Spleen (tissue), 11 donors: ENCODE measurements around the gene TRMT112. TPM values are rescaled to one million over a fixed set of nuclear protein-coding genes. Genes with fewer than 3 reads are reported as not detected.

Source experiments
- DNase-seq: peaks from one replicate; pipeline ENCODE4 v3.0.0-alpha.2; 2020
- H3K27ac ChIP-seq, 8 donors: fragments of 200-600 bp; sonication (generic) in 7 of 8; 1 replicate in 4 of 8; 2 replicates in 4 of 8; pipeline versions ENCODE4 v1.5.0 to v1.8.0; 2016 to 2021; ENCODE audit warnings: inconsistent platforms in 4 of 8, mild to moderate bottlenecking in 4 of 8, moderate library complexity in 1 of 8
- H3K27me3 ChIP-seq, 7 donors: fragments of 200-600 bp; sonication (generic) in 6 of 7; replicated peaks in 1 of 7; 1 replicate in 4 of 7; 2 replicates in 3 of 7; pipeline versions ENCODE4 v1.5.0 to v1.8.0; 2016 to 2021; ENCODE audit warnings: inconsistent platforms in 3 of 7, mild to moderate bottlenecking in 1 of 7
- H3K36me3 ChIP-seq, 6 donors: fragments of 200-600 bp; sonication (generic) in 5 of 6; 1 replicate in 4 of 6; 2 replicates in 2 of 6; pipeline versions ENCODE4 v1.5.0 to v1.8.0; 2016 to 2021; ENCODE audit warnings: inconsistent platforms in 2 of 6
- H3K4me1 ChIP-seq, 6 donors: fragments of 200-600 bp; sonication (generic) in 5 of 6; 1 replicate in 3 of 6; 2 replicates in 3 of 6; pipeline versions ENCODE4 v1.5.0 to v1.8.0; 2016 to 2021; ENCODE audit warnings: inconsistent platforms in 3 of 6
- H3K4me3 ChIP-seq, 8 donors: fragments of 200-600 bp; sonication (generic) in 7 of 8; 1 replicate in 4 of 8; 2 replicates in 4 of 8; pipeline versions ENCODE4 v1.5.0 to v1.8.0; 2016 to 2021; ENCODE audit warnings: inconsistent platforms in 4 of 8, mild to moderate bottlenecking in 4 of 8, moderate library complexity in 2 of 8
- H3K9me3 ChIP-seq, 8 donors: fragments of 200-600 bp; sonication (generic) in 7 of 8; 1 replicate in 4 of 8; 2 replicates in 4 of 8; pipeline versions ENCODE4 v1.5.0 to v1.8.0; 2016 to 2021; ENCODE audit warnings: inconsistent platforms in 4 of 8
- POLR2A ChIP-seq, 3 donors: fragments of 450-650 bp; IDR thresholded peaks; one replicate each; pipeline ENCODE4 v1.5.1; 2017; ENCODE audit warnings: antibody characterized with exemption in 3 of 3, mild to moderate bottlenecking in 1 of 3
- POLR2AphosphoS5 ChIP-seq, 3 donors: sonication (generic); formaldehyde crosslinking; IDR thresholded peaks; one replicate each; pipeline ENCODE4 v1.5.1; 2017; ENCODE audit warnings: antibody characterized with exemption in 3 of 3
- WGBS, 5 donors: extraction: QIAGEN DNeasy Blood & Tissue Kit in 3 of 5; methylation state at CpG; one replicate each; pipeline versions ENCODE4 v1.1.5 to v1.1.7; 2013 to 2018; 5-methylcytosine and 5-hydroxymethylcytosine counted together
- intact Hi-C: fragments of 100-400 bp; cut with DNase I; formaldehyde crosslinking; loops from one replicate; pipeline ENCODE4 v1.15.0; 2023; ENCODE audit warnings: low total_unique reads
- polyA plus RNA-seq, 3 donors: library from polyadenylated mRNA; stranded (reverse); fragments of 200-250 nt; gene quantifications; one replicate each; pipeline ENCODE4 v1.2.1, GENCODE V29; 2013
- total RNA-seq, 7 donors: library from RNA; depleted of rRNA in 3 of 7; stranded (reverse); fragments of >200 nt in 3 of 7; fragmentation: NEBNext Ultra II Directional in 4 of 7; extraction: Animal tissue kit (Norgen Biotek cat#: 25700) in 4 of 7; gene quantifications; one replicate each; pipeline versions ENCODE4 v1.1.0 to v1.2.1, GENCODE V29; 2016 to 2021
- TF ChIP-seq, protein P1 (sequence below), 11 experiments: fragments of 200-600 bp in 7 of 11; fragments of 450-650 bp in 4 of 11; sonication (generic) in 4 of 11; IDR thresholded peaks in 8 of 11; conservative IDR thresholded peaks in 3 of 11; 1 replicate in 7 of 11; 2 replicates in 4 of 11; pipeline versions ENCODE4 v1.4.0 to v1.8.0; 2016 to 2021; ENCODE audit warnings: antibody characterized with exemption in 11 of 11, inconsistent platforms in 4 of 11, mild to moderate bottlenecking in 1 of 11
- donor health status: healthy with polysubstance abuse.
- donor health status: DM: no; HTN: no; CAD: no; lungs with moderate emphysema.
- donor health status: DM: no; HTN: no; CAD: no.
- donor health status: Bipolar disorder and iron deficiency.
- donor health status: healthy.
- donor health status: DM: no; HTN: no; CAD: no.
- donor health status: DM: yes; HTN: yes; CAD: no.

Gene TRMT112
- total and polyA plus RNA-seq, 10 donors = 138 to 431 (median 267) TPM

DNA sequence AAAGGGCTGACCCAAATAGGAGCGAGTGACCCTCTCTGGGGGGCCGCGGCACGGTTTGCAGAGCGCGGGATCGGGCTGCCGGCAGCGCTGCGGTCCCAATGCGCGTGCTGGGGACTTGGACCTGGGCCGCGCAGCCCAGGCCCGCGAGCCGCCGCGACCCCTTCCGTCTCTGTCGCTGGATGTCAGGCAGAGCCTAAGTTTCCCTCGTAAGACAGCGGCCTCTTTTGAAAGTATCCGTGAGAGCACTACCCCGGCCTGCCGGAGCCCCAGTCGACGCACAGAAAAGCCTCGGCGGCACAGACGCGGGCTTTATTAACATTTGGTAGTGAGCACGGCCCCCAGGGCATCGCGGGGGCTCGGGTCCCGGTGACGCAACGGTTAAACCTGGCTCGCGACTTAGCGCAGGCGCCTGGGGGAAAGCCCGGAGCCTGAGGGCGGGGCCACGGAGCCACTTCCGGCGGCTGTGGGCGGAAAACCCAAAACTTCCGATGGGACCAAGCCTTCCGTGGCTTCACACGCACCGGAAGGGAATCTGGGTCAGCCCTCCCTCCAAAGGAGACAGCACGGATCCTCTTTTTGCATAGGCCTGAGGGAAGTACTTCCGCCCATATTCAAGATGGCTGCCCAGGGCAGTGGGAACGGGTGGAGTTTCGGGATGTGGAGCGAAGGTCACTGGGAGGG, 47.7 kb downstream of the TRMT112 start:
- Histone ChIP-seq H3K4me3 (peak overlapping the region; percentile 61 to 99 (median 90)), H3K27me3 (no peaks in the 10 kb centered on the region), H3K36me3 (peaks cover 0 to 30% (median 11%) of the 10 kb centered on the region in 6 donors), H3K4me1 (peaks cover 27 to 56% (median 39%) of the 10 kb centered on the region in 6 donors), H3K9me3 (no peaks in the 10 kb centered on the region), H3K27ac (peak overlapping the region; percentile 80 to 100 (median 98))
- DNase-seq = peak; percentile 99
- intact Hi-C loops = no loop called here
- TF ChIP-seq POLR2A (IDR thresholded peaks at IDR 0.05) (peak in 2 of 3 donors; percentile 25 to 33), POLR2AphosphoS5 (IDR thresholded peaks at IDR 0.05) (peak; percentile 97 to 99 (median 98))
- TF ChIP-seq, protein P1, sequence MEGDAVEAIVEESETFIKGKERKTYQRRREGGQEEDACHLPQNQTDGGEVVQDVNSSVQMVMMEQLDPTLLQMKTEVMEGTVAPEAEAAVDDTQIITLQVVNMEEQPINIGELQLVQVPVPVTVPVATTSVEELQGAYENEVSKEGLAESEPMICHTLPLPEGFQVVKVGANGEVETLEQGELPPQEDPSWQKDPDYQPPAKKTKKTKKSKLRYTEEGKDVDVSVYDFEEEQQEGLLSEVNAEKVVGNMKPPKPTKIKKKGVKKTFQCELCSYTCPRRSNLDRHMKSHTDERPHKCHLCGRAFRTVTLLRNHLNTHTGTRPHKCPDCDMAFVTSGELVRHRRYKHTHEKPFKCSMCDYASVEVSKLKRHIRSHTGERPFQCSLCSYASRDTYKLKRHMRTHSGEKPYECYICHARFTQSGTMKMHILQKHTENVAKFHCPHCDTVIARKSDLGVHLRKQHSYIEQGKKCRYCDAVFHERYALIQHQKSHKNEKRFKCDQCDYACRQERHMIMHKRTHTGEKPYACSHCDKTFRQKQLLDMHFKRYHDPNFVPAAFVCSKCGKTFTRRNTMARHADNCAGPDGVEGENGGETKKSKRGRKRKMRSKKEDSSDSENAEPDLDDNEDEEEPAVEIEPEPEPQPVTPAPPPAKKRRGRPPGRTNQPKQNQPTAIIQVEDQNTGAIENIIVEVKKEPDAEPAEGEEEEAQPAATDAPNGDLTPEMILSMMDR (IDR thresholded peaks at IDR 0.05 in 8 of 11, conservative IDR thresholded peaks at IDR 0.05 in 3 of 11) = peak in 6 of 11 experiments; percentile 7 to 36 (median 22)
- 0 to 2% (median 0%) methylated on average over 20 to 58 of the region's 58 CpGs for WGBS, 5 donors

DNA sequence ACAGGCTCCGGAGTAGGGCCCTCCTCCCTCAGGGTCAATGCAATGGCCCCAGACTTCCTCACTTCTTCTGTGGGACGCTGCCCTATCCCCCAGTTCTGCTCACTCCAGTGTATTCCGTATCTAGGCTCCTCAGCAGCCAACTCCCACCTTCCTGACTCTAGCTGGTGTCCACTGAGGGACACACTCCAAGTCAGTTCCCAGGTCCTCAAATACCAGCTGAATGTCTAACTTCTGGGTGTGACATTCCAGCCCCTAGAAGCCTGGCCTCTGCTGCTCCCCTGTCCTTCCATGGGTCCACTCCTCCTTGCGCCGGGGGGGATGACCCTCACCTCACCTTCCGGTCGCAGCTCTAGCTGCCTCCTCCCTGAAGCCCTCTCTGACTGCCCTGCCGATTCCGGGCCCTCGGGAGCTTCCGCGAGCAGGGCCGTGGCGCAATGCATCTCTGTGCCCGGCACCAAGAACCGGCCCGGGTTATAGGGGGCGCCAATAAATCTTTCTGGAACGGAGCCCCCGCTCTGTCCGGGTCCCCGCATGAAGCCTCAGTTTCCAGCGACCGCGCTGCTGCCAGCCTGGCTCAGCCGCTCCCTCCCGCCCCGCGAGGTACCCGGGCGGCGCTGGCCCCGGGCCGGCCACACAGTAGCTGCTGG, 48.3 kb downstream of the TRMT112 start:
- TF ChIP-seq, protein P1 (IDR thresholded peaks at IDR 0.05 in 8 of 11, conservative IDR thresholded peaks at IDR 0.05 in 3 of 11) = no peak
- TF ChIP-seq POLR2A (IDR thresholded peaks at IDR 0.05) (peak in 1 of 3 donors; percentile 32), POLR2AphosphoS5 (IDR thresholded peaks at IDR 0.05) (no peak)
- intact Hi-C loops = no loop called here
- Histone ChIP-seq H3K36me3 (peaks cover 0 to 36% (median 16%) of the 10 kb centered on the region in 6 donors), H3K9me3 (no peaks in the 10 kb centered on the region), H3K4me3 (peak overlapping the region; percentile 61 to 99 (median 90)), H3K27me3 (no peaks in the 10 kb centered on the region), H3K4me1 (peaks cover 27 to 56% (median 39%) of the 10 kb centered on the region in 6 donors), H3K27ac (peak overlapping the region; percentile 80 to 100 (median 98))
- 1 to 5% (median 2%) methylated on average over 17 to 34 of the region's 34 CpGs for WGBS, 5 donors
- DNase-seq = peak; percentile 94

DNA sequence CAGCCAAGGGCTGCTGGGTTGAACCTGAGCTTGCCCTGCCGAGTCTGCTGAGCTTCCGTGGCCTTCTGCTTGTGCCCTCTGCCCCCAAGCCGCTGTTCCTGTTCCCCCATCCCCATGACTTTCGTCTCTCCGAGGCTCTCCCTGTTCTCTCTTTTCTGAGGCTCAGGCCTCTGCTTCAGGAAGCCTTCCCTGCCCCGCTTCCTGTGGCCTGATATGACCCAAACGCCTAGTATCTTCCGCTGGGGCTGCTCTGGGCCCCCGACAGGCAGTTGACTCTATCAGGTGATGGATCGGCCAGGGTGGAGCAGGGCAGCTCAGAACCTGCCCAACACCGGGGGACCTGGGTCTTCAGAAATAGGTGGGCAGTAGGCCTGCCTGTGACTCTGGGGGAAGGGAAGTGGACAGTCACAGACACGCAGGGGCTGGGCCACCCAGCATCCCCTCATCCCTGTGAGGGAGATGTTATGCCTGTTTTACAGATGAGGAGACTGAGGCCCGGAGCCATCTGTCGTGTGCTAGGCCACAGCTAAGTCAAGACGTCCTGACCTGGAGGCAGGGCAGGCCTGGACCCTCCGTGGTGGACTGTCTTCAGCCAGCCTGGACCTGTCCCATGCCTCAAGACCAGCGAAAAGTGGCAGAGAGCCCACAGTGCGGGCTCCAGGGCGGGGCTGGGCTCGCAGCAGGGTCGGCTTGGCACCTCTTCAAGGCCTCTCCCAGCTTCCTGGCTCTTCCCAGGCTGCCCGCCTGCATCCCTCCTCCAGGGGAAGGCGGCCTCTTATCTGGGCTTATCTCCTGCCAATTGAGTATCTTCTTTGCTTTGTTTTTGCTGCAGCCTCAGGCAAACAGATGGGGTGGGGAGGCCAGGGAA, 49.1 kb downstream of the TRMT112 start:
- 26 to 42% (median 33%) methylated on average over 13 to 23 of the region's 23 CpGs for WGBS, 5 donors
- H3K4me3 ChIP-seq = peak overlapping the region; percentile 61 to 99 (median 90)
- DNase-seq = peak; percentile 90
- peaks cover 0 to 44% (median 23%) of the 10 kb centered on the region in 6 donors for H3K36me3 ChIP-seq
- no peaks in the 10 kb centered on the region for H3K27me3 ChIP-seq
- intact Hi-C loops = no loop called here
- H3K27ac ChIP-seq = peak overlapping the region; percentile 80 to 100 (median 98)
- H3K9me3 ChIP-seq = no peaks in the 10 kb centered on the region
- H3K4me1 ChIP-seq = peaks cover 27 to 56% (median 39%) of the 10 kb centered on the region in 6 donors
- TF ChIP-seq POLR2AphosphoS5 (IDR thresholded peaks at IDR 0.05) (peak; percentile 38 to 69 (median 65)), POLR2A (IDR thresholded peaks at IDR 0.05) (no peak)
- TF ChIP-seq, protein P1 (IDR thresholded peaks at IDR 0.05 in 8 of 11, conservative IDR thresholded peaks at IDR 0.05 in 3 of 11) = peak in 2 of 11 experiments; percentile 17 to 25
